IMR-90 (cell line): ENCODE data around the gene ZFR2. TPM values are rescaled to one million over a fixed set of nuclear protein-coding genes. Genes with fewer than 3 reads are reported as not detected.

Experiments used
- ATAC-seq: fragments of 200-7000 bp; cut with Tn5 transposase; 2 replicates; pipeline ENCODE4 v1.9.1; 2020; ENCODE audit warnings: low read depth, mild to moderate bottlenecking, moderate library complexity
- BruUV-seq: library from RNA; stranded (reverse); fragments of 400-500 nt; replicated peaks from 2 replicates; lab custom pipeline; 2021; lab: Mats Ljungman, UMichigan
- CTCF ChIA-PET: fragments of 300-600 bp; formaldehyde crosslinking; extraction: SDS; loops from one replicate; lab custom pipeline; 2021; ENCODE audit warnings: antibody characterized with exemption; lab: Yijun Ruan, JAX
- POLR2A ChIA-PET: fragments of 300-600 bp; sonication (Branson Sonifier 250); formaldehyde crosslinking; loops from one replicate; lab custom pipeline; 2022; ENCODE audit warnings: antibody characterized with exemption; ENCODE audit not compliant: unreplicated experiment; lab: Charles Lee
- DNase-seq: peaks from one replicate; pipeline ENCODE4 v3.0.0; 2013
- H2AFZ ChIP-seq: replicated peaks from 2 replicates; pipeline ENCODE3; 2013; ENCODE audit warnings: low read length, mild to moderate bottlenecking; ENCODE audit not compliant: poor library complexity
- H2AK5ac ChIP-seq: 2 replicates; pipeline ENCODE4 v1.6.1; 2013; ENCODE audit warnings: low read depth, low read length, inconsistent platforms
- H2AK9ac ChIP-seq: replicated peaks from 2 replicates; pipeline ENCODE3; 2013; ENCODE audit warnings: mild to moderate bottlenecking, low read depth, low read length, moderate library complexity; ENCODE audit not compliant: poor library complexity
- H2BK120ac ChIP-seq: 2 replicates; pipeline ENCODE4 v1.6.1; 2013; ENCODE audit warnings: low read depth, low read length, inconsistent platforms
- H2BK15ac ChIP-seq: 3 replicates; pipeline ENCODE4 v1.6.1; 2013; ENCODE audit warnings: low read depth, low read length, inconsistent platforms
- H2BK20ac ChIP-seq: 2 replicates; pipeline ENCODE4 v1.6.1; 2013; ENCODE audit warnings: low read depth, mild to moderate bottlenecking, inconsistent platforms, low read length, moderate library complexity
- H2BK5ac ChIP-seq: 2 replicates; pipeline ENCODE4 v1.6.1; 2013; ENCODE audit warnings: mild to moderate bottlenecking, low read depth, low read length, inconsistent platforms; ENCODE audit not compliant: poor library complexity, severe bottlenecking
- H3K14ac ChIP-seq: replicated peaks from 2 replicates; pipeline ENCODE4 v1.6.1; 2013; ENCODE audit warnings: low read depth, low read length, inconsistent platforms
- H3K18ac ChIP-seq: 2 replicates; pipeline ENCODE4 v1.6.1; 2013; ENCODE audit warnings: low read depth, low read length, control low read depth
- H3K23ac ChIP-seq: 2 replicates; pipeline ENCODE4 v1.6.1; 2013; ENCODE audit warnings: low read depth, low read length, inconsistent platforms
- H3K27ac ChIP-seq: 2 replicates; pipeline ENCODE4 v1.5.1; 2013; ENCODE audit warnings: mild to moderate bottlenecking, control low read depth, low read length; ENCODE audit not compliant: insufficient read depth
- H3K27me3 ChIP-seq: 2 replicates; pipeline ENCODE4 v1.6.1; 2013; ENCODE audit warnings: low read length; ENCODE audit not compliant: control insufficient read depth, insufficient read depth
- H3K36me3 ChIP-seq: 2 replicates; pipeline ENCODE4 v1.6.1; 2013; ENCODE audit warnings: low read length, mixed read lengths; ENCODE audit not compliant: control insufficient read depth, insufficient read depth
- H3K4ac ChIP-seq: 2 replicates; pipeline ENCODE4 v1.6.1; 2013; ENCODE audit warnings: low read depth, low read length, inconsistent platforms
- H3K4me1 ChIP-seq: 2 replicates; pipeline ENCODE4 v1.6.1; 2013; ENCODE audit warnings: low read length, mixed read lengths; ENCODE audit not compliant: control insufficient read depth, insufficient read depth
- H3K4me2 ChIP-seq: 2 replicates; pipeline ENCODE4 v1.6.1; 2013; ENCODE audit warnings: low read depth, mild to moderate bottlenecking, control low read depth, low read length, moderate library complexity
- H3K4me3 ChIP-seq: 2 replicates; pipeline ENCODE4 v1.5.1; 2013; ENCODE audit warnings: low read depth, mild to moderate bottlenecking, control low read depth, low read length, moderate library complexity; ENCODE audit not compliant: insufficient read depth
- H3K56ac ChIP-seq: 2 replicates; pipeline ENCODE4 v1.6.1; 2013; ENCODE audit warnings: low read length, inconsistent platforms; ENCODE audit not compliant: insufficient read depth; ENCODE audit errors: extremely low read depth
- H3K79me1 ChIP-seq, 2 experiments: 2 replicates each; pipeline ENCODE4 v1.6.1; 2013; ENCODE audit warnings: low read length in 2 of 2, inconsistent platforms in 1 of 2, low read depth in 1 of 2
- H3K9ac ChIP-seq: 2 replicates; pipeline ENCODE4 v1.6.1; 2013; ENCODE audit warnings: low read depth, low read length, control low read depth
- H3K9me1 ChIP-seq: 2 replicates; pipeline ENCODE4 v1.6.1; 2013; ENCODE audit warnings: low read length, inconsistent platforms; ENCODE audit not compliant: insufficient read depth
- H3K9me3 ChIP-seq: 2 replicates; pipeline ENCODE4 v1.6.1; 2013; ENCODE audit warnings: low read length; ENCODE audit not compliant: control insufficient read depth, insufficient read depth
- H4K20me1 ChIP-seq: 2 replicates; pipeline ENCODE4 v1.6.1; 2013; ENCODE audit warnings: low read length, inconsistent platforms; ENCODE audit not compliant: insufficient read depth
- H4K5ac ChIP-seq: 2 replicates; pipeline ENCODE4 v1.6.1; 2013; ENCODE audit warnings: mild to moderate bottlenecking, low read depth, low read length, control low read depth
- H4K8ac ChIP-seq, 2 experiments: 2 replicates each; pipeline ENCODE4 v1.6.1; 2013; ENCODE audit warnings: low read depth in 2 of 2, low read length in 2 of 2, control low read depth in 1 of 2, inconsistent platforms in 1 of 2
- H4K91ac ChIP-seq: 2 replicates; pipeline ENCODE4 v1.6.1; 2013; ENCODE audit warnings: low read depth, low read length, inconsistent platforms; ENCODE audit not compliant: insufficient read depth
- CEBPB ChIP-seq: IDR thresholded peaks from 2 replicates; pipeline ENCODE4 v1.6.1; 2012; ENCODE audit warnings: low read depth, low read length, improper control_type of control experiment
- CHD1 ChIP-seq: IDR thresholded peaks from 2 replicates; pipeline ENCODE4 v1.6.1; 2012; ENCODE audit warnings: low read depth, low read length, improper control_type of control experiment
- FOS ChIP-seq: fragments of 150-350 bp; IDR thresholded peaks from 2 replicates; pipeline ENCODE4 v1.6.1; 2016; ENCODE audit warnings: low read depth, low read length
- MAZ ChIP-seq: IDR thresholded peaks from 2 replicates; pipeline ENCODE4 v1.6.1; 2012; ENCODE audit warnings: low read depth, mild to moderate bottlenecking, low read length, improper control_type of control experiment, moderate library complexity, borderline replicate concordance
- NFE2L2 ChIP-seq: fragments of 150-350 bp; IDR thresholded peaks from 2 replicates; pipeline ENCODE4 v1.6.1; 2016; ENCODE audit warnings: low read depth, mild to moderate bottlenecking, low read length
- RAD21 ChIP-seq: IDR thresholded peaks from 2 replicates; pipeline ENCODE4 v1.6.1; 2012; ENCODE audit warnings: low read length, improper control_type of control experiment
- RCOR1 ChIP-seq: IDR thresholded peaks from 2 replicates; pipeline ENCODE4 v1.6.1; 2012; ENCODE audit warnings: mild to moderate bottlenecking, low read length, improper control_type of control experiment; ENCODE audit not compliant: insufficient replicate concordance
- RFX5 ChIP-seq: IDR thresholded peaks from 2 replicates; pipeline ENCODE4 v1.8.0; 2012; ENCODE audit warnings: low read depth, mild to moderate bottlenecking, low read length, moderate library complexity
- WGBS, 2 experiments: methylation state at CpG; one replicate each; pipeline versions ENCODE4 v1.1.5 to v1.1.7; 2013; ENCODE audit warnings: missing lambda C conversion rate in 2 of 2; ENCODE audit not compliant: insufficient read length in 1 of 2; ENCODE audit errors: extremely low coverage in 2 of 2; 5-methylcytosine and 5-hydroxymethylcytosine counted together
- dilution Hi-C: fragments of 300-500 bp; cut with HindIII; formaldehyde crosslinking; loops from one replicate; pipeline ENCODE4 v1.14.3; 2018; ENCODE audit warnings: low sequenced_read_pairs; ENCODE audit not compliant: unreplicated experiment
- in situ Hi-C: fragments of 300-500 bp; cut with MboI; formaldehyde crosslinking; loops from 3 replicates; pipeline ENCODE4 v1.14.3; 2019; ENCODE audit warnings: low sequenced_read_pairs, inconsistent platforms, mixed read lengths
- intact Hi-C: fragments of 100-400 bp; cut with micrococcal nuclease; formaldehyde crosslinking; loops from 2 replicates; pipeline ENCODE4 v1.10.0; 2022
- polyA plus RNA-seq, 3 experiments: library from polyadenylated mRNA; depleted of rRNA; stranded (reverse); fragments of >200 nt; gene quantifications; 2 replicates each; pipeline ENCODE4 v1.2.3, GENCODE V29; 2012; ENCODE audit warnings: low replicate concordance in 1 of 3
- total RNA-seq: library from RNA; depleted of rRNA; stranded (reverse); fragments of >200 nt; gene quantifications from 2 replicates; pipeline ENCODE4 v1.2.3, GENCODE V29; 2012
- TF ChIP-seq, protein P1 (sequence below): fragments of 150-350 bp; IDR thresholded peaks from 2 replicates; pipeline ENCODE4 v1.6.1; 2016; ENCODE audit warnings: low read depth, mild to moderate bottlenecking, low read length, moderate library complexity, borderline replicate concordance
- TF ChIP-seq, protein P2 (sequence below): conservative IDR thresholded peaks from 2 replicates; pipeline ENCODE4 v1.5.1; 2012; ENCODE audit warnings: mild to moderate bottlenecking, low read depth, low read length, improper control_type of control experiment
- TF ChIP-seq, protein P3 (sequence below): fragments of 150-350 bp; IDR thresholded peaks from 2 replicates; pipeline ENCODE4 v1.6.1; 2017; ENCODE audit warnings: mild to moderate bottlenecking, antibody characterized with exemption, low read length, low read depth

The ZFR2 gene
- total and polyA plus RNA-seq, 2 of the 4 experiments (the other 2 are of a cell fraction) = 0.19 TPM; not detected in 1

DNA sequence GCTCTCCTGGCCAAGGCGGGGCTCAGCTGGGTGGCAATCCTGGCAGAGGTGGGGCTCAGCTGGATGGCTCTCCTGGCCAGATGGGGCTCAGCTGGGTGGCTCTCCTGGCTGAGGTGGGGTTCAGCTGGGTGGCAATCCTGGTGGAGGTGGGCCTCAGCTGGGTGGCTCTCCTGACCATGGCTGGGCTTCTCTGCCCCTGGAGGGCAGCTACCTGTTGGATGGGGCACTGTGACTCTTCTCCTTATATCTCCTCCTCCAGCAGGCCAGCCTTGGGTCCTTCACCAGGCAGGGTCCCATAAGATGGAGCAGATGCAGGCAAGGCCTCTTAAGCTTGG, 16.7 kb downstream of the ZFR2 start:
- in situ Hi-C loops (no loop called here), intact Hi-C loops (no loop called here), dilution Hi-C loops (no loop called here)
- H4K5ac ChIP-seq = no peak overlapping the region
- no peak overlapping the region for H3K56ac ChIP-seq
- H3K9ac ChIP-seq = no peak overlapping the region
- no peak overlapping the region for H3K4ac ChIP-seq
- no peak overlapping the region for H3K23ac ChIP-seq
- H3K27ac ChIP-seq = no peak overlapping the region
- H3K79me1 ChIP-seq = no peaks in the 10 kb centered on the region
- TF ChIP-seq, protein P1, sequence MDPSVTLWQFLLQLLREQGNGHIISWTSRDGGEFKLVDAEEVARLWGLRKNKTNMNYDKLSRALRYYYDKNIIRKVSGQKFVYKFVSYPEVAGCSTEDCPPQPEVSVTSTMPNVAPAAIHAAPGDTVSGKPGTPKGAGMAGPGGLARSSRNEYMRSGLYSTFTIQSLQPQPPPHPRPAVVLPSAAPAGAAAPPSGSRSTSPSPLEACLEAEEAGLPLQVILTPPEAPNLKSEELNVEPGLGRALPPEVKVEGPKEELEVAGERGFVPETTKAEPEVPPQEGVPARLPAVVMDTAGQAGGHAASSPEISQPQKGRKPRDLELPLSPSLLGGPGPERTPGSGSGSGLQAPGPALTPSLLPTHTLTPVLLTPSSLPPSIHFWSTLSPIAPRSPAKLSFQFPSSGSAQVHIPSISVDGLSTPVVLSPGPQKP = no peak
- TF ChIP-seq RFX5 (no peak), NFE2L2 (no peak), CHD1 (no peak), RCOR1 (no peak), CEBPB (no peak), MAZ (no peak), RAD21 (no peak), FOS (no peak)
- TF ChIP-seq, protein P2, sequence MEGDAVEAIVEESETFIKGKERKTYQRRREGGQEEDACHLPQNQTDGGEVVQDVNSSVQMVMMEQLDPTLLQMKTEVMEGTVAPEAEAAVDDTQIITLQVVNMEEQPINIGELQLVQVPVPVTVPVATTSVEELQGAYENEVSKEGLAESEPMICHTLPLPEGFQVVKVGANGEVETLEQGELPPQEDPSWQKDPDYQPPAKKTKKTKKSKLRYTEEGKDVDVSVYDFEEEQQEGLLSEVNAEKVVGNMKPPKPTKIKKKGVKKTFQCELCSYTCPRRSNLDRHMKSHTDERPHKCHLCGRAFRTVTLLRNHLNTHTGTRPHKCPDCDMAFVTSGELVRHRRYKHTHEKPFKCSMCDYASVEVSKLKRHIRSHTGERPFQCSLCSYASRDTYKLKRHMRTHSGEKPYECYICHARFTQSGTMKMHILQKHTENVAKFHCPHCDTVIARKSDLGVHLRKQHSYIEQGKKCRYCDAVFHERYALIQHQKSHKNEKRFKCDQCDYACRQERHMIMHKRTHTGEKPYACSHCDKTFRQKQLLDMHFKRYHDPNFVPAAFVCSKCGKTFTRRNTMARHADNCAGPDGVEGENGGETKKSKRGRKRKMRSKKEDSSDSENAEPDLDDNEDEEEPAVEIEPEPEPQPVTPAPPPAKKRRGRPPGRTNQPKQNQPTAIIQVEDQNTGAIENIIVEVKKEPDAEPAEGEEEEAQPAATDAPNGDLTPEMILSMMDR = no peak
- TF ChIP-seq, protein P3, sequence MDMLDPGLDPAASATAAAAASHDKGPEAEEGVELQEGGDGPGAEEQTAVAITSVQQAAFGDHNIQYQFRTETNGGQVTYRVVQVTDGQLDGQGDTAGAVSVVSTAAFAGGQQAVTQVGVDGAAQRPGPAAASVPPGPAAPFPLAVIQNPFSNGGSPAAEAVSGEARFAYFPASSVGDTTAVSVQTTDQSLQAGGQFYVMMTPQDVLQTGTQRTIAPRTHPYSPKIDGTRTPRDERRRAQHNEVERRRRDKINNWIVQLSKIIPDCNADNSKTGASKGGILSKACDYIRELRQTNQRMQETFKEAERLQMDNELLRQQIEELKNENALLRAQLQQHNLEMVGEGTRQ = no peak
- H2BK15ac ChIP-seq = no peak overlapping the region
- H2AK9ac ChIP-seq = no peak overlapping the region
- H3K4me1 ChIP-seq = no peaks in the 10 kb centered on the region
- no peaks in the 10 kb centered on the region for H3K36me3 ChIP-seq
- no peak overlapping the region for H3K4me3 ChIP-seq
- no peak overlapping the region for H2AK5ac ChIP-seq
- H2AFZ ChIP-seq = no peak overlapping the region
- H3K9me3 ChIP-seq = peaks cover 13% of the 10 kb centered on the region
- no peak overlapping the region for H2BK5ac ChIP-seq
- peaks cover 3% of the 10 kb centered on the region; the same call in 1 of the 2 replicates for H4K20me1 ChIP-seq
- no peak overlapping the region for H2BK20ac ChIP-seq
- ChIA-PET POLR2A (no interaction called here), CTCF (no interaction called here)
- peaks cover 20% of the 10 kb centered on the region for H3K27me3 ChIP-seq
- no peak for DNase-seq
- H3K14ac ChIP-seq = no peak overlapping the region
- no peak overlapping the region for H4K91ac ChIP-seq
- H3K4me2 ChIP-seq = no peak overlapping the region
- H3K9me1 ChIP-seq = no peaks in the 10 kb centered on the region
- no TSS peak for BruUV-seq
- H3K18ac ChIP-seq = no peak overlapping the region
- no peak for ATAC-seq
- H2BK120ac ChIP-seq = no peak overlapping the region
- WGBS, 2 experiments = no CpG with 5 or more reads among the region's 1 CpG
- H4K8ac ChIP-seq = no peak overlapping the region
